ENCODE measurements around the gene BEGAIN.

The BEGAIN gene

DNA sequence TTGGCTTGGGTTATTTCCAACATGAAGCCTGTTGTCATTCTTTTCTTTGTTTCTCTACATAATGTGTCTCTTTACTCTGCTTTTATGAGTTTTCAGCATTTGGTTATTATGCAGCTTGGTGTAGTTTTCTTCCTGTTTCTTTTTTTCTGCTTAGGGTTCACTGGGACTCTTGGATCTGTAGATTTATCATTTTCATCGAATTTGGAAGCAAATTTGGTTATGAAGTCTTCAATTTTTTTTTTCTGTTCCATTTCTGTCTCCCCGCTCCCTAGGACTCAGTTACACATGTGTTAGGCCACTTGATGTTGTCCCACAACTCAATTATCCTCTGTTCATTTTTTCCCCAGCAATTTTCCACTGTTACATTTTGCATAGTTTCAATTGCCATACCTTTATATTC is 13.8 kb upstream of the BEGAIN start:
- DNase-seq (ENCODE audit: low read depth), result no peak

- no peak for DNase-seq (ENCODE audit: low read depth)
These were observed 12.8 kb upstream of the BEGAIN start for GRCh38 chr14:100599981-100600380.

DNA sequence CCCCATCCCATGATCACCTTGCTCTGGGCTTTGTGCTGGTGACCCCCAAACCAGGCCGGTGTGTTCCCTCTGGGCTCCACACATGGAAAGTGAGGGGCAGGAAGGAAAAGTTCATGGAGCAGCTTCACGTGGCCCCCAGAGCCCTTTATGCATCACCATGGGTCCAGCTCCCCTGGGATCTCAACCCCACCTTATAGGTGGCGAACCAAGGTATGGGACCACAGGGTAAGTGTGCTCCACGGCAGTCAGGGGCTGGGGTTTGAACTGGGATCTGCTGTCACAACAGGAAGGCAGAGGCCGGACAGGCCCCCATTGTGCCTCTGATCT is 7.4 kb upstream of the BEGAIN start:
- no peak for DNase-seq (ENCODE audit: low read depth)

GRCh38 chr14:100593751-100594624 is 6.8 kb upstream of the BEGAIN start:
- no peak for DNase-seq (ENCODE audit: low read depth)

GRCh38 chr14:100592972-100593371 is 5.8 kb upstream of the BEGAIN start:
- no peak for DNase-seq (ENCODE audit: low read depth)

GRCh38 chr14:100592461-100592891 is 5.3 kb upstream of the BEGAIN start:
- no peak for DNase-seq (ENCODE audit: low read depth)

GRCh38 chr14:100591453-100592371 is 4.5 kb upstream of the BEGAIN start:
- DNase-seq (ENCODE audit: low read depth), result no peak

GRCh38 chr14:100590726-100591452 is 3.7 kb upstream of the BEGAIN start:
- DNase-seq (ENCODE audit: low read depth), result no peak

- no peak for DNase-seq (ENCODE audit: low read depth)
These were observed 2.7 kb upstream of the BEGAIN start for GRCh38 chr14:100589760-100590469.

DNA sequence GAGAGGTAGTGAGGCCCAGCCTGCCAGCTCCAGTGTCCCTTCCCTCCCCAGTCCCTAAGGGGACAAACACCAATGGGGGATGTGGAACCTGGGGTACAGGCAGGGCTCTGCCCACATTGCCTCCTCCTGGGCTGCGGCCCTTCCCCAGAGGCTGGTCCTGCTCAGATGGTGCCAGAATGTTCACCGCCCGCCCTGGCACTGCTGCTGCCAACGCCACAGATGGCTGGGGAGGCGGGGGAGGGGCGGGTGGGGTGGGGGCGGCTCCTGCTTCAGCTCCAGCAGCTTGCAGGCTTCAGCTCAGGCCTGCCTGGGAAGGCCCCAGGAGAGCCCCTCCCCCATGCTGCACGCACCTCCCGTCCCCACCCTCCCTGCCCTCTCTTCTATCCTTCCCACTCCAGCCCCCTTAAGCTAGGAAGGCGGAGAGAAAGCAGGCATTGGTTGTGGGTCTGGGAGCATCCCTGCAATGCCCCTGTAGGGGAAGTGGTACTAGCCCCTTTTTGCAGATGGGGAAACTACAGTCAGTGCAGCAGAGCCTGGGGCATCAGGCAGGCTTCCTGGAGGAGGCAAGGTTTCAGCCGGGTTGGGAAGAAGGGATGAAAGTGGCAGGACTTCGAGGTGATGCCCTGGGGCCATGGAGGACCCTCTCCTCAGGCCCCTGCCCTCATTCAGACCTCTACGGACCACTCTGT is 2.0 kb upstream of the BEGAIN start:
- no peak for DNase-seq (ENCODE audit: low read depth)

- DNase-seq (ENCODE audit: low read depth), result no peak
These were observed 1.5 kb upstream of the BEGAIN start for GRCh38 chr14:100588671-100589070.

DNA sequence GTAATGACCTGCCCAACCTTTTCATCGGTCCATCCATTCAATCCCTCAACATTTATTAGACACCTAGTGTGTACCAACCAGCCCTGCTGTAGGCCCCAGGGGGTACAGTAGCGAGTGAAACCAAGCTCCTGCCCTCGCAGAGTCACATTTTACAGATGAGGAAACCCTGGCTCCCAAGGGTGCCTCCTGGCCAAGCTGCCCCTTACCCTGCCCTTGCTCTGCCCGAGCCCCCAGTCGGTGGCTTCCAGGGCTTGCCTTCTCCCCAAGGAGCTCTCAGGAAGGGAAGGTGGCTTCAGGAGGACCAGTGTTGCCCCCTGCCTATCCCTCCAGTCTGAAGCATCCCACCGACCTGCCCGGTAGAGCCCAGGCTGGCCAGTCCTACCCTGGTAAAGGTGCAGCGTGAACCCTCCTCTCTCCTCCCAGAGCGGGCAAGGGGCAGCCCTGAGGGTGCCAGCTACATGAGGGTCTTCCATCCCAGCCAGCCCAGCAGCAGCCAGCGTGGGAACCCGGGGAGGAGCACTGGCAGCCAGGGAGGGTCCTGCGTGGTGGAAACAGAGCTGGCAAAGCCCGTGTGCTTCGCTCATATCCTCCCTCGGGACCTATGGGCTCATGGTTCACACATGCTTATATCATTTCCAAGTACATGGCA is 670 bp upstream of the BEGAIN start:
- DNase-seq (ENCODE audit: low read depth), result no peak

- peak; percentile 20 for DNase-seq (ENCODE audit: low read depth)
These were observed 673 bp downstream of the BEGAIN start for GRCh38 chr14:100586403-100587085.

DNA sequence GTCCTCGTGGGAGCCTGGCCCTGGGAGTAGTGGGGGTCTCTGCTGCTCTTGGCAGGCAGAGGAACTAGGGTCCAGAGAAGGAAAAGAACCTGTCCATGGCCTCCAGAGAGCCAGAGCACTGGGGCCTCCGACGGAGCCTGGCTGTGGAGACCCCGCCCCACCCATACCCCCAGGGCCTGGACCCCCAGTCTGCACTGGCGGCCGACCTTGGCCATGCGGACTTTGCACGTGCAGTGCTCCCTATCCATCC is 1.1 kb downstream of the BEGAIN start:
- DNase-seq (ENCODE audit: low read depth), result no peak

GRCh38 chr14:100585448-100586152 is 1.6 kb downstream of the BEGAIN start:
- no peak for DNase-seq (ENCODE audit: low read depth)

DNA sequence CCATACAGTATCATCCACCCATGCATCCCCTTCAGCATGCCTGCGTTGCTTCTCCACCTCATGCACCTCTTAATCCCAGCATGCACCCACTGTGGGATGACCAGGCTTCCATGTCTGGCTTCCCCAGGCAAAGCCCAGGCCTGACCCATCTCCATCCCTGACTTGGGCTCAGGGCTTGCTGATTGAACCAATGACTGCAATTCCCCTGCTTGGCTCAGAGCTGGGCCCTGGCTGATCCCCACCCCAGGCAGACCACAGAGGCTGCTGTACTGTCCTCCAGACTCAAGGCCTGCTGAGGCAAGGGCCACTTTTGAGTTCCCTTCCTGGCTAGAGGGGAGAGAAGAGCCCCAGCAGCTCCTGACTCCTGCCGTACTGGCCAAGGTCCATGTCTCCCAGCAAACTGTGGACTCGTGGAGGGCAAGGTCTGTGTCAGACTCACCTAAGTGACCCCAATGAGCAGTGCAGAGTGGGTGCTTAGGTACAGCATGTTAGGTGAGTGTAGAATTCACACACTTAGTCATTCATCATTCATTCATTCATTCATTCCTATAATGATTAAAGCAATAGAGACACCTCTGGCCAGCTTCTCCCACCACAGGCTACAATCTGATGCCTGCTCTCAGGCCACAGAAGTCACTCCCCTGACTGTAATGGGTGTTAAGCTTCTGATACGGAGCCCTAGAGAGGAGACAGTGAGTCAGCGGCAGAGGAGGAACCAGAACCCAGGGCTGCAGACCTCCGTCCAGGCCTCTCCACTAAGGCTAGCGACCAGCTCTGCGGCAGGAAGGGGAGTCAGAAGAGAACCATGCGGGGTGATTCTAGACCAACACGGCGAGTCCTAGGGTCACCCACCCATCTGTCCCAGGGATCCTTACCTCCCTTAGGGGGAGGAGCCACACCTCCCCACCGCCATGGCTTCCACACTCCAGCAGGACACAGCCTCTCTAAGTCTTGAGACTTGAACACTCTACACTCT is 2.9 kb downstream of the BEGAIN start:
- DNase-seq (ENCODE audit: low read depth), result no peak

- DNase-seq (ENCODE audit: low read depth), result no peak
These were observed 4.0 kb downstream of the BEGAIN start for GRCh38 chr14:100583245-100583644.

GRCh38 chr14:100582496-100583165 is 4.6 kb downstream of the BEGAIN start:
- no peak for DNase-seq (ENCODE audit: low read depth)
